ENCODE data around the gene PABPN1.

DNA sequence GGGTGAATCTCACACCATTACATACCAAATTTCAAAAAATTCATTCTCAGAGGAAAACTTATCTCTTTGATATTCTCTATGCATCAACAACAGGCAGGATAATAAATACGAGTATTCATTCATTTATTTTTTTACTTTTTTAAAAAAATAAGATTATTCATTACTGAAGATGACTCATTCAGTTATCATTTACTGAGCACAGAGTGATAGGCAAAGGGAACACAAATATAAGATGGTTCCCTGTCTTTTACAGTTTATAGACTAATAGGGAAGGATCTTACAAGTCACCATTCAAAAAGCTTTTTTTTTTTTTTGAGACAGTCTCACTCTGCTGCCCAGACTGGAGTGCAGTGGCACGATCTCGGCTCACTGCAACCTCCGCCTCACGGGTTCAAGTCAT, 5.0 kb upstream of the PABPN1 start:
- TF ChIP-seq GABPA (IDR thresholded peaks at IDR 0.05 in 1 of 2, conservative IDR thresholded peaks at IDR 0.05 in 1 of 2): no peak
- TF ChIP-seq, protein P1, sequence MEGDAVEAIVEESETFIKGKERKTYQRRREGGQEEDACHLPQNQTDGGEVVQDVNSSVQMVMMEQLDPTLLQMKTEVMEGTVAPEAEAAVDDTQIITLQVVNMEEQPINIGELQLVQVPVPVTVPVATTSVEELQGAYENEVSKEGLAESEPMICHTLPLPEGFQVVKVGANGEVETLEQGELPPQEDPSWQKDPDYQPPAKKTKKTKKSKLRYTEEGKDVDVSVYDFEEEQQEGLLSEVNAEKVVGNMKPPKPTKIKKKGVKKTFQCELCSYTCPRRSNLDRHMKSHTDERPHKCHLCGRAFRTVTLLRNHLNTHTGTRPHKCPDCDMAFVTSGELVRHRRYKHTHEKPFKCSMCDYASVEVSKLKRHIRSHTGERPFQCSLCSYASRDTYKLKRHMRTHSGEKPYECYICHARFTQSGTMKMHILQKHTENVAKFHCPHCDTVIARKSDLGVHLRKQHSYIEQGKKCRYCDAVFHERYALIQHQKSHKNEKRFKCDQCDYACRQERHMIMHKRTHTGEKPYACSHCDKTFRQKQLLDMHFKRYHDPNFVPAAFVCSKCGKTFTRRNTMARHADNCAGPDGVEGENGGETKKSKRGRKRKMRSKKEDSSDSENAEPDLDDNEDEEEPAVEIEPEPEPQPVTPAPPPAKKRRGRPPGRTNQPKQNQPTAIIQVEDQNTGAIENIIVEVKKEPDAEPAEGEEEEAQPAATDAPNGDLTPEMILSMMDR (IDR thresholded peaks at IDR 0.05; ENCODE audit: low read depth, low read length, missing input control): no peak
- no peak for TF ChIP-seq RXRA (IDR thresholded peaks at IDR 0.05)
- TF ChIP-seq TAF1 (conservative IDR thresholded peaks at IDR 0.05): no peak
- TF ChIP-seq FOXA1 (IDR thresholded peaks at IDR 0.05): no peak
- TF ChIP-seq, protein P2, sequence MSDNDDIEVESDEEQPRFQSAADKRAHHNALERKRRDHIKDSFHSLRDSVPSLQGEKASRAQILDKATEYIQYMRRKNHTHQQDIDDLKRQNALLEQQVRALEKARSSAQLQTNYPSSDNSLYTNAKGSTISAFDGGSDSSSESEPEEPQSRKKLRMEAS (IDR thresholded peaks at IDR 0.05): no peak
- TF ChIP-seq HNF4A (conservative IDR thresholded peaks at IDR 0.05): no peak
- no peak for TF ChIP-seq RAD21 (IDR thresholded peaks at IDR 0.05)
- no peak for TF ChIP-seq JUND (IDR thresholded peaks at IDR 0.05)
